Measurements from ENCODE around the gene RSPH10B2.
"Not testable (repeated sequence)": the region's sequence is repeated elsewhere in the genome, so short reads cannot be mapped to it uniquely, and the experiment has no call there.

The RSPH10B2 gene

DNA sequence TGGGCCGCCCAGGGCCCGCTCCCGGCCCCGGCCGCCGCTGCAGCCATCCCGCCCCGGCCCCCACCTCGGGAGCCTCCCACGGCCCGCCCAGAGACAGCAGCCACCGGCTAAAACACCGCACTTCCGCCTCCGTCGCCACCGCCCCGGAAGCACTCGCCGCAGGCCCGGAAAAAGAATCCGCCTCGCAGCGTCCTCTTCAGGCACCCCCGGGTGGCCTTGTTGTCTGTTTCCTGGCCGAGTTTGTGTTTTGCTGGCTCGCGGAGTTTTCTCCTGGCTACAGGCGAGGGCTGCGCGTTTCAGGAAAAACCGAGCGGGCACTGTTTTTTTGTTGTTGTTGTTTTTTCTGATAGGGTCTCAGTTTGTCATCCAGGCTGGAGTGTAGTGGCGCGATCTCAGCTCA lies 72.2 kb downstream of the RSPH10B2 start, which contains the start of gene CCZ1B:
TSS of gene CCZ1B (minus strand) at position 125 of the 400 bp plus-strand sequence. CDS start at position 47, 78 bp downstream.
- H3K9me2 ChIP-seq (replicated peaks; ENCODE audit: control insufficient read depth, low read length); H3K9me3 ChIP-seq (ENCODE audit: control insufficient read depth, insufficient read depth, low read length); H4K20me1 ChIP-seq (ENCODE audit: control insufficient read depth, insufficient read depth, low read depth, low read length); H3K27me3 ChIP-seq (ENCODE audit: control insufficient read depth, low read length); H3F3A ChIP-seq (ENCODE audit: control insufficient read depth, insufficient read depth); H3K27ac ChIP-seq (ENCODE audit: low read depth, low read length): not testable (repeated sequence)
- Histone ChIP-seq H3K4me1 (ENCODE audit: control insufficient read depth, low read length) (peaks cover 11% of the 10 kb centered on the region), H3K36me3 (ENCODE audit: control insufficient read depth, low read length) (peaks cover 21% of the 10 kb centered on the region), H3K79me2 (ENCODE audit: control insufficient read depth, low read length) (peaks cover 14% of the 10 kb centered on the region), H3K4me2 (ENCODE audit: low read length) (peak within 1 kb of the TSS; percentile 68), H3K4me3 (ENCODE audit: low read length) (peak within 1 kb of the TSS; percentile 77)
- TF ChIP-seq, protein P1, sequence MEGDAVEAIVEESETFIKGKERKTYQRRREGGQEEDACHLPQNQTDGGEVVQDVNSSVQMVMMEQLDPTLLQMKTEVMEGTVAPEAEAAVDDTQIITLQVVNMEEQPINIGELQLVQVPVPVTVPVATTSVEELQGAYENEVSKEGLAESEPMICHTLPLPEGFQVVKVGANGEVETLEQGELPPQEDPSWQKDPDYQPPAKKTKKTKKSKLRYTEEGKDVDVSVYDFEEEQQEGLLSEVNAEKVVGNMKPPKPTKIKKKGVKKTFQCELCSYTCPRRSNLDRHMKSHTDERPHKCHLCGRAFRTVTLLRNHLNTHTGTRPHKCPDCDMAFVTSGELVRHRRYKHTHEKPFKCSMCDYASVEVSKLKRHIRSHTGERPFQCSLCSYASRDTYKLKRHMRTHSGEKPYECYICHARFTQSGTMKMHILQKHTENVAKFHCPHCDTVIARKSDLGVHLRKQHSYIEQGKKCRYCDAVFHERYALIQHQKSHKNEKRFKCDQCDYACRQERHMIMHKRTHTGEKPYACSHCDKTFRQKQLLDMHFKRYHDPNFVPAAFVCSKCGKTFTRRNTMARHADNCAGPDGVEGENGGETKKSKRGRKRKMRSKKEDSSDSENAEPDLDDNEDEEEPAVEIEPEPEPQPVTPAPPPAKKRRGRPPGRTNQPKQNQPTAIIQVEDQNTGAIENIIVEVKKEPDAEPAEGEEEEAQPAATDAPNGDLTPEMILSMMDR (IDR thresholded peaks at IDR 0.05; ENCODE audit: low read depth, low read length, poor library complexity, severe bottlenecking): peak; percentile 41

DNA sequence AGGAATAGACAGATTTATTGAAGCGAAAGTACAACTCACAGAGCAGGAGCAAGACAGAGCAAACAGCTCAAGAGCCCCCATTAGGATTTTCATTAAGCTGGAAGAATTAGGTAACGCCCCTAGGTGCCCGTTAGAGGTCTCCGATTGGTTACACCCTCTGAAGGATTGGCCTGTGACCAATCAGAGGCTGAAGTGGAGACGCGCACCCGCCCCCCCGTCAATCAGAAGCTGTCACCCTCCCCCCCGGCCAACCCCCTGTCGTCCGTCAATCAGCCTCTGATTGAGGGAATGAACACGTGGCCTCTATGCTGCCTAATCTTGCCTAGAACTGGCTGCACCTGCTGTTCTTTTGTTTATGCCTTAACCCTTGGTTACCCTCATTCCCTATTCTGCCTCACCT lies 73.3 kb downstream of the RSPH10B2 start:
- Histone ChIP-seq H3K36me3 (ENCODE audit: control insufficient read depth, low read length) (peaks cover 12% of the 10 kb centered on the region), H3K4me1 (ENCODE audit: control insufficient read depth, low read length) (peaks cover 11% of the 10 kb centered on the region), H3K79me2 (ENCODE audit: control insufficient read depth, low read length) (peaks cover 14% of the 10 kb centered on the region), H3K4me2 (ENCODE audit: low read length) (peak overlapping the region; percentile 68; the same call in 1 of the 2 replicates)
- not testable (repeated sequence) for H3K9me2 ChIP-seq (replicated peaks; ENCODE audit: control insufficient read depth, low read length); H3F3A ChIP-seq (ENCODE audit: control insufficient read depth, insufficient read depth); H3K9me3 ChIP-seq (ENCODE audit: control insufficient read depth, insufficient read depth, low read length); H3K27me3 ChIP-seq (ENCODE audit: control insufficient read depth, low read length); H3K27ac ChIP-seq (ENCODE audit: low read depth, low read length); H4K20me1 ChIP-seq (ENCODE audit: control insufficient read depth, insufficient read depth, low read depth, low read length); H3K4me3 ChIP-seq (ENCODE audit: low read length)

DNA sequence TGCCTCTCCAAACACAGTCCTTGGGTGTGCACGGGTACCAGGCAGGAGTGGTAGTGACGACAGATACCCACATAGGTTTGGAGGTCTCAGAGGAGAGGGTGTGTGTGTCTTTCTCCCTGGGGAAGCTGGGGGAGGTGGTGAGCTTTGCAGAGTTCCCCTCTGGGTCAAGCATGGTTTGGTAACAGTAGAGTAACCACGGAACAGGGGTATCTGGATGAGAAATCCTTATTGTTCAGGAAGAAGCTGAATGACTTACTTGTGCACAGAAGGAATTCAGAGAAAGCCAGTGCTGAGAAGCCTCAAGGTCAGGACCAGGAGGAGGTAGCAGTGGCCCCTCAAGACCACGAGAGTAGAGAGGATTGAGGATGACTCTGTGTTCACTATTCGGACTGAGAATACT lies 75.7 kb downstream of the RSPH10B2 start:
- H3K79me2 ChIP-seq (ENCODE audit: control insufficient read depth, low read length); H3K36me3 ChIP-seq (ENCODE audit: control insufficient read depth, low read length); H3F3A ChIP-seq (ENCODE audit: control insufficient read depth, insufficient read depth); H3K27ac ChIP-seq (ENCODE audit: low read depth, low read length); H4K20me1 ChIP-seq (ENCODE audit: control insufficient read depth, insufficient read depth, low read depth, low read length); H3K9me2 ChIP-seq (replicated peaks; ENCODE audit: control insufficient read depth, low read length); H3K4me2 ChIP-seq (ENCODE audit: low read length); H3K27me3 ChIP-seq (ENCODE audit: control insufficient read depth, low read length); H3K4me3 ChIP-seq (ENCODE audit: low read length); H3K9me3 ChIP-seq (ENCODE audit: control insufficient read depth, insufficient read depth, low read length): not testable (repeated sequence)
- H3K4me1 ChIP-seq (ENCODE audit: control insufficient read depth, low read length): peaks cover 11% of the 10 kb centered on the region

DNA sequence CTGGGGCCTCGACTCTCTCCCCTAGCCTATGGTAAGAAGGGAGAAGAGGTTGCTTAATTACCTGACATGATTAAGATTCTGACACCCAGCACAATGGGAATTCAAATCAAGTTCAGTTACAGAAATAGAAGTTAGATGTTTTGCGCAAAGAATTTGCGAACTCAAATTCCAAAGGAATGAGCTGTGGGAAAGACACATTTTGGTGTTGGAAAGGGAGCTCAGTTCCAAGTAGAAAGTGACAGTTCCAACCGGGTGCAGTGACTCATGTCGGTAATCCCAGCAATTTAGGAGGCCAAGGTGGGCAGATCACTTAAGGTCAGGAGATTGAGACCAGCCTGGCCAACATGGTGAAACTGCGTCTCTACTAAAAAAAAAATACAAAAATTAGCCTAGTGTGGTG lies 76.1 kb downstream of the RSPH10B2 start:
- not testable (repeated sequence) for H3K27ac ChIP-seq (ENCODE audit: low read depth, low read length); H3K4me2 ChIP-seq (ENCODE audit: low read length); H3K79me2 ChIP-seq (ENCODE audit: control insufficient read depth, low read length); H3K36me3 ChIP-seq (ENCODE audit: control insufficient read depth, low read length); H4K20me1 ChIP-seq (ENCODE audit: control insufficient read depth, insufficient read depth, low read depth, low read length); H3K9me3 ChIP-seq (ENCODE audit: control insufficient read depth, insufficient read depth, low read length); H3K27me3 ChIP-seq (ENCODE audit: control insufficient read depth, low read length); H3K4me3 ChIP-seq (ENCODE audit: low read length); H3F3A ChIP-seq (ENCODE audit: control insufficient read depth, insufficient read depth); H3K4me1 ChIP-seq (ENCODE audit: control insufficient read depth, low read length); H3K9me2 ChIP-seq (replicated peaks; ENCODE audit: control insufficient read depth, low read length)

DNA sequence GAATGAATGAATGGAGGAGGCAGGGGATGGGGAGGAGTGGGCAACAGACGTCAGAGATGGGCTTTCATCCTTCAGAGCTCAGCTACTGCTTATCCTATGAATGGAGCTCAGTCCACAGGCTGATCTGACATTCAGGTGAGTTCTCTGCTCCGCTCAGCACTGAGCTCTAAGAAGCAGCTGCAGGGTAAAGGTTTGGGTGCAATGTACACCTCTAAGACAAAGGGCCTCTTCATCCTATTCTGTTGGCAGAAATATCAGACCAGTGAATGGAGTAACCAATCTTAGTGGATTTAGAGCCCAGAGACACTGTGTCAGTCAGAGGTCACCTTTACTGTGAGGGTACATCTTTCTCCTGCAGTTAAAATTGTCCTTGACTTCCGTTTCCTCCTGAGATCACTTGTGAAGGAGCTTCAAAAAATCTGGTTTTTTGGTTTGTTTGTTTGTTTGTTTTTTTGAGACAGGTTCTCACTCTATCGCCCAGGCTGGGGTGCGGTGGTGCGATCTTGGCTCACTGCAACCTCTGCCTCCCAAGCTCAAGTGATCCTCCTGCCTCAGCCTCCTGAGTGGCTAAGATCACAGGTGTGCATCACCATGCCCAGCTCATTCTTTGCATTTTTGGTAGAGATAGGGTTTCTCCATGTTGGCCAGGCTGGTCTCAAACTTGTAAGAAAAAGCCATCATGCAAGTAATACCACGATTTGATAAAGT lies 77.3 kb downstream of the RSPH10B2 start:
- Histone ChIP-seq H3K4me3 (ENCODE audit: low read length) (no peak overlapping the region), H3K4me2 (ENCODE audit: low read length) (no peak overlapping the region), H3K27me3 (ENCODE audit: control insufficient read depth, low read length) (peaks cover 10% of the 10 kb centered on the region; the same call in 1 of the 2 replicates), H4K20me1 (ENCODE audit: control insufficient read depth, insufficient read depth, low read depth, low read length) (no peaks in the 10 kb centered on the region), H3K4me1 (ENCODE audit: control insufficient read depth, low read length) (0 out of 2 replicates have a peak, but pooled peaks cover 6% of the 10 kb centered on the region), H3K27ac (ENCODE audit: low read depth, low read length) (no peak overlapping the region), H3K79me2 (ENCODE audit: control insufficient read depth, low read length) (no peaks in the 10 kb centered on the region), H3K36me3 (ENCODE audit: control insufficient read depth, low read length) (no peaks in the 10 kb centered on the region), H3F3A (ENCODE audit: control insufficient read depth, insufficient read depth) (no peaks in the 10 kb centered on the region), H3K9me3 (ENCODE audit: control insufficient read depth, insufficient read depth, low read length) (no peaks in the 10 kb centered on the region), H3K9me2 (replicated peaks; ENCODE audit: control insufficient read depth, low read length) (no peaks in the 10 kb centered on the region)
- TF ChIP-seq, protein P1 (IDR thresholded peaks at IDR 0.05; ENCODE audit: low read depth, low read length, poor library complexity, severe bottlenecking): no peak
- TF ChIP-seq EZH2phosphoT487 (IDR thresholded peaks at IDR 0.05; ENCODE audit: borderline replicate concordance, low read length): no peak

Measured in DOHH2 (cell line).